NOMO-1 treated with dmso at 0.1 percent for 144 hours (cell line): ENCODE results near the gene LIN7C.

Source experiments
- DNase-seq: peaks from one replicate; lab custom pipeline; 2025; ENCODE audit not compliant: unreplicated experiment; lab: John Stamatoyannopoulos, UW

The LIN7C gene

DNA sequence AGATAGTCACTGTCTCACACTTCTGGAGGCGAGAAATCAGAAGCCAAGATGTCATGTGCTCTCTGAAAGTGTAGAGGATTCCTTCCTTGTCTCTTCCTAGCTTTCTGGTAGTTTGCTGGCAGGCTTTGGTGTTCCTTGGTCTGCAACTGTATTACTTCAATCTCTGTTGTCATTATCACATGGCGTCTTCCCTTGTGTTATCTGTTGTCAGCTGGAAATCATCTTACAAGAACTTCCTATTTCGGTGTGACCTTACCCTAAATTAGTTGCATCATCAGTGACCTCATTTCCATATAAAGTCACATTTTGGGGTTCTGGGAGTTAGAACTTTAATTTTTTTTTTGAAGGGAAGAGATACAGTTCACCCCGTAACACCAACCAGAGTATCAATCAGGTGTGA, 3.3 kb upstream of the LIN7C start:
- no peak for DNase-seq

DNA sequence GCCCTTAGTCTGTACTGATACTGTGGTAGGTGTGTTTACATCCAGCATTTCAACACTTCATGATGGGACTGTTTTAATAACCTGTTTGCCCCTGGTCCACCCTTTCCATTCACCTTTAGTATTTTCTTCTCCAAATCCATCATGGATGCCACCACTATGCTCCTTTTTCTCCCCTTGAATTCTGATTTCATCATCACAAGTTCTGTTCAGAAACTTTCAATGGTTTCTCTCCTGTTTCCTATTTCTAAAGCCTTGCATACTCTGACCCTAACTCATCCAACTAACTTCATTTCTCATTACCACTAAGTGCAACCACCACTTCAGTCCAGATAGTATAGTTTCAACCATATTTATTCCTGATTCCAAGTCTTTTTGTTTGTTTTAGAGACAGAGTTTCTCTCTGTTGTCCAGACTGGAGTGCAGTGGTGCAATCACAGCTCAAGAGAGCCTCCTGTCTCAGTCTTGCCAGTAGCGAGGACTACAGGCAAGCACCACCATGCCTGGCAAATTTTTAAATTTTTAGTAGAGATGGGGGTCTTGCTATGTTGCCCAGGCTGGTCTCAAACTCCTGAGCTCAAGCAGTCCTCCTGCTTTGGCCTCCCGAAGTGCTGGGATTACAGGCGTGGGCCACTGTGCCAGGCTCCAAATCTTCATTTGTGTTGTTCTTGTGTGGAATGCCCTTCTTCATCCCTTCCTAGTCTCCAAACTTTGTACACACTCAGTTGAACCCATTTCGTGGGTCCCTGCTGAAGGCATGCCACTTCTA, 1.2 kb upstream of the LIN7C start:
- DNase-seq, result no peak

DNA sequence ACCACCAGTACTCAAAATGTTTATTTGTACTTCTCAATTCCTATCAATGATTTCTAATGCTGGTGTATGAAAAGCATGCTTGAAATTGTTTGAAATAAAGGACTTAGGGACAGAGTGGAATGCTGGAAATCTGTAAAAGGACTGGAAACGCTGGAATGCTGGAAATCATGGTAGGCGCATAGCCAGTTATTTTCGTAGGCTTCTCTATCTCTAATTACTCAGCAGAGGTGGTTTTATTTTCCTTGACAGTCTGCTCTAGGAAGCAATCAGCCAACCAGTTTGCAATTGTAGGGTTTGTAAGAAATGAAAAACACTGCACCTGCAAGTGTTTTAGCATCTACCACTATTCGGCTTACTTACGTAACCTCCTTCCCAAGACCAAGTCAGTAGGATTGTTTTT, 788 bp downstream of the LIN7C start:
- DNase-seq, result no peak

DNA sequence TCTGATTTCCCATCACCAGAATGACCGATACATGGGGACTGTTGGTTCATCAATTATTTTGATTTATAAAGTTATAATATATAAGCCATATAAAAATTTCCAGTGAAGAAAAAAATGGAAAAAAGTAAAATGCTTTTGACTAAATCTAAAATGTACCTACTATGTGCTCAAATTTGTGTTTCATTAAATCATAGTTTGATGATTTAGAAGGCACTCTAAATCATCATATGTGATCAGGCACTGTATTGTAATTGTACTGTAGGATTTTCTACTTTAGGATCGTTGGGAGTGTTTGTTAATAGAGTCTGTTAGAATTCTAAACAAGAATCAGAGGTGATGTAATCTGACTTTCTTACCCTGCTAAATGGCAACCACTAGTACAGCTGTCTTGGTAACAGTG, 2.4 kb downstream of the LIN7C start:
- DNase-seq, result no peak

DNA sequence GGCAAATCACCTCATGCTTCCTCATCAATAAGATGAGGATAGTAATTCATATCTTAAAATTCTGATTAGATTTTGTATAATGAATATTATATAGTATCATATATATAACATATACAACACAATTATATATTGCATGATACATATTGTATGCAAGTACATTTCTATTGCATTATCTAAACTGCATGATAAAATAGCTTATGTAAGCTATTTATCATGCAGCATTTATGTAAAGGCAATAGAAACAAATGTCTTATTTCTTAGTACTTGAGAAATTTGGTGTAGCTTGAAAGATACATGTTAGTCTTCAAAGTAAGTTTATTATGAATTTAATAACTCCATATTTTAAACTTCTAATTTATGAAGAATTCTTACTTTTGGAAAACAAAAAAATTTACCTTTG, 5.5 kb downstream of the LIN7C start:
- no peak for DNase-seq

DNA sequence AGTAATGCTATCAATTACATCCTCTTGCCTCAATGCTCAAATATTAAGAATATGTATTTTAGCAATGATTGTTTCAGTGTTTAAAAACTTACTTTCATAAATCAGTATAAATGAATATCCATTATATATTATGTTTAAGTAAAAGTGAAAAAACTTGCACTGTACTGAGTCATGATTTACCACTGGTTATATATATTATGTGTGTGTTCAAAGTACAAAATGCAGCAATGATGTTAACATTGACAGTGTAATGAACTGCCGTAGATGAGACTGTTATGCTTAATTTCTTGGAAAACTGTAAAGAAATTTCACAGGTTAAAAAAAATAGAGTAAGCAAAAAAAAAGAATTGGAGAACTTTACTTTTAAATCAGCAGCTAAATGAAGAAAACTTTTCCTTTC, 8.7 kb downstream of the LIN7C start:
- no peak for DNase-seq

DNA sequence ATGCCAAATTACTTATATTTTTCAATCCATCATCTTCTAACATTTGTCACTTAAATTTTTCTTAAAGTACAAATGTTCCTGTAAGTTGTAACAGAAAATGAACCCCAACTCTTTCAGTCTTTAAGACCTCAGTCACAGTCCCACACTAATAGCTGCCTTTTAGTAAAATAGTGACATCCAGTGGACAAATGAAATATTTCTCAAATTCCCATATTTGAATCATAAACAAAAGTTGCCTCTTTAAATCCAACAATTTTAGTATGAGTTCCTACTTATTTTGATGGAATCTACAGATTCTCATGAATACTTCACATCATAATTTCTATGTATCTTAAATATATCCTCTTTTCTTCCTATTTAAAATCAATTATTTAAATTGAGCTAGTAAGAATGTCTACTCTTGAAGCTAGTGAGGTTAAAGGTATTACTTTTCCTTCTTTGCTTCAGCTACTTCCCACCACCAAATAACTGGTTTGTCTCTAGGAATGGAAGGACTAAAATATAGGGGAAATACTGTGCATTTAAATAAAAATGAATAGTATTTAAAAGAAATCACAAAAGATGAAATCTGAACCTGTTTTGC, 9.2 kb downstream of the LIN7C start:
- no peak for DNase-seq

DNA sequence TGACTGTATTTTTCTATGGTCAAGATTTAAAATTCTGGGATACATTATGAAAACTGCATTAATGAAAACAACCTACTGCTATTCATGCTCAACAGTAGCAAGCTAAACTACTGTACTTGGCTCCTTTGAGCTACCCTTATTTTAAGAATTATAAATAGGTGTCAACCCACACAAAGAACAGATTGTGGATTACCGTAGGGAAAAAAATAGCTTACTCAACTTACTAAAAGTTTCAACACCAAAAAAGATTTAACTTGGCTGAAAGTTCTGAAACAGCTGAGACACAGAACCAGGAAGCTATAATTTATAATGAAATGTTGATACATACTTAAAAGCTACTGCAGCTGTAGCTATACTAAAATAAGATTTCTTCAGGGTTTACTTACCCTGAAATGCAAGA, 10.1 kb downstream of the LIN7C start:
- no peak for DNase-seq

DNA sequence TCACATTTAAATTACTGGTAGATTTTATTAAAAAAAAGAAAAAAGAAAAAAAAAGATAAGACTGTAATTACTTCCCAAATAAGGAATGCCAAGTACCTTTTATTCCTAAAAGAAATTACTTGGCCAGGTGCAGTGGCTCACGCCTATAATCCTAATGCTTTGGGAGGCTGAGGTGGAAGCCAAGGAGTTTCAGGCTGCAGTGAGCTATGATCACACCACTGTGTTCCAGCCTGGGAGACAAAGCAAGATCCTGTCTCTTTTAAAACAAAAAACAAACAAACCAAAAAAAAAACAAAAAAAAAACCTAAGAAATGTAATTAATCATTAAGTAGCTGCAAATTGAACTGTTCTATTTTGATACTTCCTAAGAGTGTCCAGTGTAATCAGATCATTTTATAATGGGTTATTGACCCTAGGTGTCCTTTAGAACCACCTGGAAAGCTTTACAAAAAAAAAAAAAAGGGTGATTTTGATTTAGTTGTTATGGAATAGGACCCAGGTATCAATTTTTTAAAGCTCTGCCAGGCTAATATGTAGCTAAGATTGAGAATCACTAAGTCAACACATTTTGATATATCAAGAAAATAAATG, 10.8 kb downstream of the LIN7C start:
- no peak for DNase-seq

DNA sequence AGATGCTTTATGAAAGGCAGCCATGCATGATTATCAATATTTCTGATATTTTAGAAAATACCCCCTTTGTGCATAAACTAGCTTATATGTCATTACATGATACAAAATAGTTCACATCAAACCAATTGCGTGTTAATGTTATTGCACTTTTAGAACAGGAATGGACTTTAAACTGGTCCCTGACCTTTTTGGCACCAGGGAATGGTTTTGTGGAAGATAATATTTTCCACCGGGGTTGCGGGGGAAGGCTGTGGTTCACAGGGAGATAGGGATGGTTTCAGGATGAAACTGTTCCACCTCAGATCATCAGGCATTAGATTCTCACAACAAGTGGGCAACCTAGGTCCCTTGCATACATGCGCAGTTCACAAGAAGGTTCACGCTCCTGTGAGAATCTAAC, 17.5 kb downstream of the LIN7C start:
- DNase-seq, result no peak

DNA sequence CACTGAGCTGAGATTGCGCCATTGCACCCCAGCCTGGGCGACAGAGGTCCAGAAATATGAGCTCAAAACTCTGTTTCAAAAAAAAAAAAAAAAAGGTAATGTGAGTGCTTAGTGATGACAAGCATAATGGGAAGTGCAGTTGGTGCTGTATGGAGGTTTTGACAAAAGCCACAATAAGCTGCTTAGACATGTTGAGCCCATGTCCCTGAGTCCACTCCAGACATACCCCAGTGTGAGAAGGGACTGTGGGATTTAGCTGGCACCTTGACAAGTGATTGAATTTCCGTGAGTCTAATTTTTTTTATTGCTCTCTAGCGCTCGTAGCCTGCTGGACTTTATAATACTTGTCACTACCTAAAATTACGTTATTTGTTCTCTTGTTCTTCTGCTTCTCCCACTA, 18.9 kb downstream of the LIN7C start:
- no peak for DNase-seq

DNA sequence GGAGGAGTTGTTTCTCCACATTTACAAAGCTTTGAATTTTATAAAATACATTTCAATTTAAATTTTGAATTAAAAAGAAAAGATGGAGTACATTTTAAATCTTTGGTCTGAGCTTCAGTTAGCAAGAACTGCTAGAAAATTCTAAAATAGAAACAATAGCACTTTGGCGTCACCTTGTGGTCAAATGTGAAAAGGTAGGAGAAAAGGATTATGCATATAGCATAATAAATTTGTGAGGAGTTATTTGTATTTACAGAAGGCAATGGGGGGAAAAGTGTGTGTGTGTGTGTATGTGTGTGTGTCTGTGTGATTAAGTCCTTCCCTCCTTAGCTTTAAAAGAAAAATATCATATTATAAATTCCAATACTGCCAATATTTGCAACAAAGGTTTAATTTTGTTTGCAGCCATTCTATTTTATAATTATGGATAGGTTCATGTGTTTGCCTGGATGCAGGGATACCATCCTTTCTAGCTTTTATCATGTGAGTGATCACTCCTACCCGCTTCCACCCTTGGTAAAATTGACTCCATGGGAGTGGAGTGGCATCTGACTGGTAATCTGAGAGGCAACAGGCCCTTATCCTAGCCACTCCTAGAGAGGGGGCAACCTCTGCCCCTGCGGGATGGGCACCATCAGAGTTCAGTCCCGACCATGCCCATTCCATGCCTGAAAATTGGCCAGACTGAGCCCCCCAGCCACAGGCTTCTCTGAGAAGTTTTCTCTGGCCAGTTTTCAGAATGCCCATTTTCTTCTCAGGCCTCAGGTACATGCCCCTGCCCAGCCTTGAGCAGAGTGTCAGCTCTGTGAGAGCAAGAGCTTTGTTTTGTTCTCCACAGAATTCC, 20.4 kb downstream of the LIN7C start:
- no peak for DNase-seq

DNA sequence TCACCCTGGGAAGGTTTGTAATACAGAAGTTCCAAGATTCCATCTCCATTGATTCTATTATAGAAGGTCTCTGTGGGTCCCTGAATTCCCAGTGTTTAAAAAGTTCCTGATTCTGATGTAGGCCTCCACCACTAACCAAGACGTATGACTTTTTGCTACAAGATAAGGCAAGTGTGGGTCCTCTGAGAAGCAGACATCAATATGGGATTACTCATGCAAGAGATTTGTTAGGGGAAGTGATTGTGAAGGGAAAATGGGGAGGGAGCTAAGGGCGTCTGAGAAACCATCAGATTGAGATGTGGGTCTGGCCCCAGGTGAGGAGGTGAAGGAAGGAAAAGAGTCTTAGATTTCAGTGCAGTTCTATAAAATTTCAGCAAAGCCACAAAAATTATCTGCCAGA, 23.8 kb downstream of the LIN7C start:
- DNase-seq, result no peak

DNA sequence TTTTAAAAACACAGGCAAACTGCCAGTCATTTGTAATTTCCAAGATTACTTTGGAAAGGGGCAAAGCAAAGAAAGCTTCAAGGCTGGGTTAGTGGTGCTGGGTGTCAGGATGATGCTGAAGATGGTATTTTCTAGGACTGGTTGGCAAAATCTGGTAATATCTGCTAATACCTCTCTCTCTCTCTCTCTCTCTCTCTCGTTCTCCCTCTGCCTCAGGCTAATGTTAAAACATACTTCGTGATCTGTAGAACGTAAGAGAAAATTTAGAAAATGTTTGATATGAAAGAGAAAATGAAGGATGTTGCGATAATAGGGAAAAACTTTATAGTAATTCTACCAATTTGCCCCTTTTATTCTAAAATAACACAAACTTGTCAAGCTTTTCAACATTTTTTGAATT, 24.6 kb downstream of the LIN7C start:
- DNase-seq, result no peak

DNA sequence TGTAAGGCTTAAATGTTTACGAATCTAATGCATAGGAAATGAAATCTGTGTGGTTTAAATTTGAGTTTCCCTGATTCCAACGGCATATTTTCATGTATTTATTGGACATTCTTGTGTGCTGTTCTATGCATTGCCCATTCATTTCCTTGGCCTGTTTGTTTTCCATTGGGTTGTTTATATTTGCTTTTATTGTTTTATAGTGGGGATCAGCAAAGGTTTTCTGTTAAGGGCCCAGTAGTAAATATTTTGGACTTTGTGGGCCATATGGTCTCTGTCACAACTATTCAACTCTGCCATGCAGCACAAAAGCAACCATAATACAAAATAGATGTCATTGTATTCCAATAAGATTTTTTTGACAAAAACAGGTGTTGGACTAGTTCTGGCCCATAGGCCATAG, 28.7 kb downstream of the LIN7C start:
- DNase-seq, result no peak

DNA sequence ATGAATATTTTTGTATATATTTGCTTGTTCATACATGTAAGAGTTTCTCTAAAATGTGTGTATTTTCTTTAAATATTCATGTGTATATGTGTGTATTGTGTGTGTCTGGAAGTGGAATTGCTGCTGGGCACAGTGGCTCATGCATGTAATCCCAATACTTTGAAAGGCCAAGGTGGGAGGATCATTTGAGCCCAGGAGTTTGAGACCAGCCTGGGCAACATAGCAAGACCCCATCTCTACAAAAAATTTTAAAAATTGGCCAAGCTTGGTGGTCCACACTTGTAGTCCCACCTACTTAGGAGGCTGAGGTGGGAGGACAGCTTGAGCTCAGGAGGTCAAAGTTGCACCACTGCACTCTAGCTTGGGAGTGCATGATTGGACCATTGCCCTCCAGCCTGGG, 29.3 kb downstream of the LIN7C start:
- DNase-seq, result no peak

DNA sequence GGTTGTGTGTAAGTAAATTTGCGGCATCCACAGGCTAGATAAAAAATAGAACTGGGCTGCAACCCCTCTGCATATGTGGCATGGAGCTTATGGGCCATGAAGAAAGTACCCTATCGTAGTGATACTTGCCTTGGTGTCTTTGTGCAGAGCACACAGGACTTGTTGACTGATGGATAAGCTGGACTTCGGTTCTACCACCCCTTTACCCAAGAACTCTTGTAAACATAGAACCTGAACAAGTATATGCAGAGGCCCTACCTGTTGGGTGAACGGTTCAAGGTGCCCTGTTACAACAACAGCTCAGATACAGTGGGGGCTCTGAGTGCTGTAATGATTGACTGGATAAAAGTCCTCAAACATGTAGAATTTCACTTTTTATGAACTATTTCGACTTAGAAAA, 30.9 kb downstream of the LIN7C start:
- no peak for DNase-seq

DNA sequence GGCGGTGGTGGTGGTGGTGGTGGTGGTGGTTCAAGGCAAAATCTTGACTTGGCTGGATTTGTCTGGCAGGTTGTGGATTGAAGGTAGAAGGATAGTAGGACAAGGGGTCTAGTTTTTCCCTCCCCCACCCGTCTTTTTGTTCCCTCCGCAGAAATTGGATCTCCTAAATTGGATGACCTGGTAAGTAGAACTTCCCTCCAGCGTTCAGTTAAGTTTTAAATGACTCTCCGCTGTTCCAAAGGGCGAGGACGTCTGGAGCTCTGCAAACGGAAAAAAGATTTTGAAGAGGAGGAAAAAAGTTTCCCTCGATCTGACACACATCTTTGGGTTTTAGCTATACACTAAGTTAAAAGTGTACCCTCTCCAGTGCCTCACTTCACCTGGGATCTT, 33.6 kb downstream of the LIN7C start:
- no peak for DNase-seq

DNA sequence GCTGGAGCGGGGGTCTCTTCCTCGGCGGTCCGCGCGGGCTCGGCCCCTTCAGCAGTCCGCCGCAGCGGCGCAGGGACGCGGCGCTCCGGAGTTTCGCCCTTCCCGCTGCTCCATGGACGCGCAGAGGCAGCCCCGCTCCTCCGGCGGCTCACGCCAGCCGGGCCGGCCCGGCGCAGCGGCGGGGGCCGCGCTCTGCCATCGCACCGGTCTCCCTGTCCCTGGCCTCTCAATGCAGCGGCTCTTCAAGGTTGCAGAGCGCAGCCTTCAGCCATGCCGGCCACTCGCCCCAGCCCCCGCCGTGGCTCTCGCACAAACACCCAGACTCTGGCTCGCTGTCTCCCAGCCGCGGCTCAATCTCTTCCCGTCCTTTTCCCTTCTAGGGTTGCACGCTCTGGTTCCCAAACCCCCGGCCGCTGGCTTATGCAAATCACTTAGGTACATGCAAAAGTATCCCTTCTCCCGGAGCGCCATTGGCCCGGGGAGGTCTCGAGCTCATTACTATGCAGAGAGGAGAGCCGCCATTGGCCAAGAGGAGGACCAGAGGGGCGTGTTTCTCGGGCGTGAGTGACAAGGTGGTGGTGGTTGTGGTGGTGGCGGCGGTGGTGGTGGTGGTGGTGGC, 34.1 kb downstream of the LIN7C start, which contains the start of gene LGR4:
Gene LGR4, minus strand, starts transcription at position 393 of the 619 bp plus-strand sequence. CDS start 488 bp downstream, outside the sequence.
- peak; percentile 79 for DNase-seq

DNA sequence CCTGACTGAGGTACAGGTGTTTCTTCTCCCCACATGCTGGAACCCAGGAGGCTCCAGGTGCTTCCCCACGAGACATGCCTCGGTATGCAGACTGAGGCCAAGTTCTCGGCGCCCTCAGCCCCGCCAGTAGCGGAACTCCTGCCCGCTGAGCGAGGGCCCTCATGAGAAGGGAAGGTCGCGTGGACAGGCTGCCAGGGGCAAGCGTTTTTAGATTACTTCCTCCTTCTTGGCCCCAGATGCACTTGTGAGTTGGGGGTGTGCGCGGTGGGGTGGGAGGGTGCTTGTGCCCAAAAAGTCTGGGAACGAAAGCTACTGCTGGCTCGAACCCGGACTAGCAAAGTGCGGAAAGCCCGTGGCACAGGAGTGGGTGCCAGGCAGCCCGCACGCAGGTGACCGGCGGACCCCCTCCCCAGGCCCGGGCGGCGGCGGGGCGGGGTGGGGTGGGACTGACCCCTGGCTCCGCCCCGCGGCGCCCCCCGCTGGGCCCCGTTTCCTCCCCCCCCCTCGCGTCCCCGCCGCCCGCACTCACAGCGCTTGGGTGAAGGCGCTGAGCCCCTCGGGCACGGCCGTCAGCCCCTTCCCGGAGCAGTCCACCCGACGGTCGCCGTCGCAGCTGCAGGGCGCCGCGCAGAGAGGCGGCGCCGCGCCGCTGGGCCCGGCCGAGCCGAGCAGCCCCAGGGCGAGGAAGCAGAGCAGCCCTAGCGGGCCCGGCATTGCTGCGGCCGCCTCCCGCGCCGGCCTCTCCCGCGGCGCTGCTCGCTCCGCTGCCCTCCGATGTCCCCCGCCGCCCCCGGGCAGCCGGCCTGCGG, 34.8 kb downstream of the LIN7C start:
- peak; percentile 21 for DNase-seq
